ENCODE measurements around the gene CDH10. TPM values are rescaled to one million over a fixed set of nuclear protein-coding genes. Genes with fewer than 3 reads are reported as not detected.

CDH10 gene
- total RNA-seq, 1 donor from 2014 or later = 15.8 TPM

- DNase-seq (ENCODE audit: low spot score) = peak; percentile 26
- Mint-ChIP-seq H3K9me3 (ENCODE audit: unreplicated experiment) (no peaks in the 10 kb centered on the region), H3K36me3 (ENCODE audit: low read depth, unreplicated experiment) (no peaks in the 10 kb centered on the region), H3K4me3 (ENCODE audit: unreplicated experiment) (no peak overlapping the region), H3K27ac (ENCODE audit: unreplicated experiment) (no peak overlapping the region), H3K4me1 (ENCODE audit: unreplicated experiment) (peaks cover 18% of the 10 kb centered on the region), H3K27me3 (ENCODE audit: unreplicated experiment) (no peaks in the 10 kb centered on the region)
- peak; percentile 63 for TF ChIP-seq CTCF (IDR thresholded peaks at IDR 0.05; ENCODE audit: unreplicated experiment)
Observed at GRCh38 chr5:24642022-24642421, 2.8 kb downstream of the CDH10 start.

- no peaks in the 10 kb centered on the region for H3K36me3 Mint-ChIP-seq (ENCODE audit: low read depth, unreplicated experiment)
- peaks cover 2% of the 10 kb centered on the region for H3K4me1 Mint-ChIP-seq (ENCODE audit: unreplicated experiment)
- no peaks in the 10 kb centered on the region for H3K9me3 Mint-ChIP-seq (ENCODE audit: unreplicated experiment)
- H3K27ac Mint-ChIP-seq (ENCODE audit: unreplicated experiment) = no peak overlapping the region
- no peak overlapping the region for H3K4me3 Mint-ChIP-seq (ENCODE audit: unreplicated experiment)
- H3K27me3 Mint-ChIP-seq (ENCODE audit: unreplicated experiment) = no peaks in the 10 kb centered on the region
- TF ChIP-seq CTCF (IDR thresholded peaks at IDR 0.05; ENCODE audit: unreplicated experiment) = no peak
- no peak for DNase-seq (ENCODE audit: low spot score)
Observed at GRCh38 chr5:24635209-24635608, 9.6 kb downstream of the CDH10 start.

- H3K4me3 Mint-ChIP-seq (ENCODE audit: unreplicated experiment) = no peak overlapping the region
- H3K27ac Mint-ChIP-seq (ENCODE audit: unreplicated experiment) = no peak overlapping the region
- DNase-seq (ENCODE audit: low spot score) = peak; percentile 21
- peak; percentile 95 for TF ChIP-seq CTCF (IDR thresholded peaks at IDR 0.05; ENCODE audit: unreplicated experiment)
- H3K4me1 Mint-ChIP-seq (ENCODE audit: unreplicated experiment) = peaks cover 2% of the 10 kb centered on the region
- no peaks in the 10 kb centered on the region for H3K27me3 Mint-ChIP-seq (ENCODE audit: unreplicated experiment)
- H3K9me3 Mint-ChIP-seq (ENCODE audit: unreplicated experiment) = no peaks in the 10 kb centered on the region
- H3K36me3 Mint-ChIP-seq (ENCODE audit: low read depth, unreplicated experiment) = peaks cover 5% of the 10 kb centered on the region
Observed at GRCh38 chr5:24633715-24634325, 11.0 kb downstream of the CDH10 start.

GRCh38 chr5:24632353-24632752, 12.4 kb downstream of the CDH10 start:
- Mint-ChIP-seq H3K9me3 (ENCODE audit: unreplicated experiment) (no peaks in the 10 kb centered on the region), H3K4me1 (ENCODE audit: unreplicated experiment) (peaks cover 2% of the 10 kb centered on the region), H3K27me3 (ENCODE audit: unreplicated experiment) (no peaks in the 10 kb centered on the region), H3K36me3 (ENCODE audit: low read depth, unreplicated experiment) (peaks cover 5% of the 10 kb centered on the region), H3K4me3 (ENCODE audit: unreplicated experiment) (no peak overlapping the region), H3K27ac (ENCODE audit: unreplicated experiment) (no peak overlapping the region)
- DNase-seq (ENCODE audit: low spot score) = no peak
- TF ChIP-seq CTCF (IDR thresholded peaks at IDR 0.05; ENCODE audit: unreplicated experiment) = no peak

- DNase-seq (ENCODE audit: low spot score) = no peak
- Mint-ChIP-seq H3K9me3 (ENCODE audit: unreplicated experiment) (no peaks in the 10 kb centered on the region), H3K4me3 (ENCODE audit: unreplicated experiment) (no peak overlapping the region), H3K27ac (ENCODE audit: unreplicated experiment) (no peak overlapping the region), H3K36me3 (ENCODE audit: low read depth, unreplicated experiment) (peaks cover 5% of the 10 kb centered on the region), H3K27me3 (ENCODE audit: unreplicated experiment) (no peaks in the 10 kb centered on the region), H3K4me1 (ENCODE audit: unreplicated experiment) (peaks cover 2% of the 10 kb centered on the region)
- no peak for TF ChIP-seq CTCF (IDR thresholded peaks at IDR 0.05; ENCODE audit: unreplicated experiment)
Observed at GRCh38 chr5:24630918-24631317, 13.9 kb downstream of the CDH10 start.
